NCI-H774 (cell line): ENCODE results near the gene HADHB.

Source experiments
- DNase-seq: peaks from one replicate; lab custom pipeline; 2025; lab: John Stamatoyannopoulos, UW

HADHB gene

DNA sequence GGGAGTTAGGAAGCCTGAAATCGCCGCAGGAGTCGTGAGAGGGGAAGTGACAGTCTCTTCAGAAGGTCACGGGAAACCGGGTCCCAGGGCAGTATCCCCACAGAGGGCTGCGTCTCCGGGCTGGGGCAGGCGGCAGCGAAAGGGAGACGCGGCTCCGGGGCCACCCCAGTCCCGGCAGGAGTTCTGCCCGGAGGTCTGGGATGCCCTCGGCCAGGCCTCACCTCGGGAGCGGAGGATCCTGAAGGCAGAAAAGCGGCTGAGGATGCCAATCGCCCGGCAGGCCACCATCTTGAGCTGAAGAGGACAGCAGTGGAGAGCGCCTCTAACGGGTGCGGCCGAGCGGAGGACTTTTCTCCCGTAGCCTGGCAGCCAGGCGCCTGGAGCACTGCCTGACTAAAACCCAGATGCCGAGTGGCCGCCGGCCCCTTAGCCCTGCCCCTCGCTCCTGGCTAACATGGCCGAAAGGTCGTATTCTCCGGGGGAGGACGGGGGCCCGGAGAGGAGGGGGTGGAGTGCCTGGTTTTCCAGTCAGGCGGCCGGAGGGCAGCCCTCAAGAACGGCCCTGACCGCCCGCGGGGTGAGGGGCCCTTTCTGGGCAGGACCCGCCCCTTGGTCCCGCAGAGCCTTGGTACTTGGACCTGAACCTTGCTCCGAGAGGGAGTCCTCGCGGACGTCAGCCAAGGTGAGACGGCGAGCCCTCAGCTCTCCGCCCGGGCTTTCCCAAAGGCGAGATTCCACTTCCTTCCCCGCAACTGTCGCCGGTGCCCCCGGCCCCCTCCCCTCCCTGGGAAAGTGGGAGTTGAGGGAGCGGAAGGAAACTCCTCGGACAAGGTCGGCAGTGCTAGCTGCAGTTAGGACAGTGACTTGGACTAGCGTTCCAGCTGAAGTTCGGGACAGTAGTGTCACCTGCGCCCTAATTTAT lies at the start of gene HADHB, which contains the start of gene HADHA:
Gene HADHB (plus strand): TSS at position 631 of the 922 bp plus-strand sequence. CDS start 9,316 bp downstream, outside the sequence.
Gene HADHA (minus strand): TSS at position 324 of the 922 bp plus-strand sequence. CDS start 36 bp downstream, at position 288.
- peak; percentile 86 for DNase-seq

GRCh38 chr2:26195040-26195984 lies 49.4 kb upstream of the HADHB start:
- DNase-seq: no peak

DNA sequence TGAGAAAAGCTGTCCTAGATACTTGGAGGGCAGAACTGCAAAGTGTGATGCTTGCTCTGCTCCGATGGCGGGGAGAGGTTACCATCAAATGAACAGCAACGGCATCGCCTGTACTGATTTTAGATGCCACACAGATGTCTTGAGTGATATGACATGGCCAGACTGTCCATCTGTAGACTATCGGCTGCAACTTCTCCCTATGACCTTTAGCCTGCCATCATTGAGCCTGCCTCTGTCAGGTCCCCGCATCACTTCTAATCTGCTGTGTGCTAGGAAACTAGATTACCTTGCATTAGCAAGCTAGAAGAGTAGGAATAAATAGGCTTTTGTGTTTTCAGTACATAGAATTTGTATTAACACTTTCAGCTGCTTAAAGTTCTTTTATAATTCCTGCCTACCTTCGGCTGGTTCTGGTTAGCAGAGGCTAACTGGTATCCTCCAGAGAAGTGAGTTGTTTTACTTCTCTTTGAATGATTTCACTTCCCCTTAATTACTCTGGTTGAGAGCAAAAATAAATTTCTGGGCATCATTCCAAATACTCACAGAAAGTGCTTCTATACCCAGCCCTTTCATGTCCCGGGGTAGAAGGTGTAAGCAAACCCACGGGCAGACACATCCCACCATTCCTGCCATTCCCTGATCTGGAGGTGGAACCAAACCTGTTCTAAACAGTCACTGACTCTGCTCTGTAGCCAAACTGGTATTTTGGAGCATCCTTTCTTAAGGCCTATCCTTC lies 47.9 kb upstream of the HADHB start:
- no peak for DNase-seq

DNA sequence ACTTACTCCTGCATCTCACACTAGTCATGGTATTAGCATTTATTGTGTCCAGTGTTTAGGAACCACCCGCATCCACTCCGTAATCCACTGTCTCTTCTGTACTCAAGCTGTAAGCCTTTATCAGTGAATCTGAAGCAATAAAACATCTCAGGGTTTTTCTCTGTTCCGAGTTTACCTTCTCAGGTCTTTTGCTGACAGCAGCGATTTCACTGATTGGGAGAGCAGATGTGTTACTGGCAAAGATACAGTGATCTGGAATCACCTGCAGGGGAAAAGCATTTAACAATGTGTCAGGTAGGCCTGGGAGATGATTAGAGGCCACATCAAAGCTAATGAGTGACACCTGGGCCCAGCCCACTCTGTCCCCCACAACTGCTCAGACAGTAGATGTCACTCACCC lies 47.2 kb upstream of the HADHB start:
- DNase-seq: no peak

GRCh38 chr2:26202981-26203490 lies 41.7 kb upstream of the HADHB start:
- DNase-seq: no peak

DNA sequence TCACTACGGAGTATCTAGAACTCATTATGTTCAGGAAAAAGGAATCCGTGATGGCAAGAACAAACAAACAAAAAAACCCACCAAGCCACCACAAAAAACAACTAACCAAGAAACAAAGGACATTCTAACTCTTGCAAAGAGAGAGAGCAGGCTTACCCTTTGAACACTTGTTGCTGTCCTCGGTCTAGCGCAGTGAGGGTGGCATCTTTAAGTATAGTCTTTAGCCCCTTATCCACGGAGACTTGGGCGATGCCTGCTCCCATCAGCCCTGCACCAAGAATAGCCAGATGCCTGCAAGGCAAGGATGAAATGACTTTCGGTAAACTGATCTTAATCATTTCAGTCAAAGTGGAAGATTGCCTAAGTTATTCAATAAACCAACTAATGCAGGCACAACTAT lies 40.8 kb upstream of the HADHB start:
- DNase-seq: no peak

- DNase-seq: no peak
Observed at GRCh38 chr2:26212011-26212410, 32.7 kb upstream of the HADHB start.

DNA sequence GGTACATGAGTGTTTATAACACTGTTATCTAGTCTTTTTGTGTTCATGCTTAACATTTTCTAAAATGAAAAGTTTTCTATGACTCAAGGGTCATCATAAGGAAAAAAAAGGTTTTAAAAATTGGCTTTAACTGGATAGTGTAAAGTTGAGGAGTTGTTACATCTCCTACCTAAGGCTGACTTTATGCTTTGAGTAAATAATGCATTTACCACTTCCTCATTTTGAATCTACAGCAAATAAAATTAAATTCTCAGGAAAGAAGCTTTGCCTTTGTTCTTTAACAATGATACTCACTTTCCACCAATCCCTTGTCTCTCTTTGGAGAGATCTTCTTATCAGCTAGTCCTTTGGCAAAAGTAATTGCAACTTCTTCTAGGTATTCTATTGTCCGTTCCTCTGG lies 30.0 kb upstream of the HADHB start:
- DNase-seq: no peak

- DNase-seq: no peak
Observed at GRCh38 chr2:26215833-26216232, 28.9 kb upstream of the HADHB start.

DNA sequence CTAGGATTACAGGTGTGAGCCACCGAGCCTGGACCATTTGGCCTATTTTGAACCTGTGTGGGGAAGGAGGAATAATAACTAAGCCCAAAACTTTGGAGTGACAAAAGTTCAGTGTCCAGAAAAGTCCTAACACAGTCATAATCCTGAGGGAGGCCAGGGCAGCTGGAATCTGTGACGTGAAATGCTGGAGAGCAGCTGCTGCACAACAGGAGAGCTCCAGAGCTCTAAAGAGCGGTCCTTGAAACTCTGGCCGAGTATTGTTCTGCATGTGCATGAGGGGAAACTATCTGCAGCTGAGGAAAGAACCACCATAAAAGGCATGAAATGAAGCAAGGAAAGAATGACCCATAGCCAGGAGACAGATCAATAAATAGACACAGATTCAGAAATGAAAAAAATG lies 28.2 kb upstream of the HADHB start:
- no peak for DNase-seq

GRCh38 chr2:26217720-26218119 lies 27.0 kb upstream of the HADHB start:
- DNase-seq: no peak

DNA sequence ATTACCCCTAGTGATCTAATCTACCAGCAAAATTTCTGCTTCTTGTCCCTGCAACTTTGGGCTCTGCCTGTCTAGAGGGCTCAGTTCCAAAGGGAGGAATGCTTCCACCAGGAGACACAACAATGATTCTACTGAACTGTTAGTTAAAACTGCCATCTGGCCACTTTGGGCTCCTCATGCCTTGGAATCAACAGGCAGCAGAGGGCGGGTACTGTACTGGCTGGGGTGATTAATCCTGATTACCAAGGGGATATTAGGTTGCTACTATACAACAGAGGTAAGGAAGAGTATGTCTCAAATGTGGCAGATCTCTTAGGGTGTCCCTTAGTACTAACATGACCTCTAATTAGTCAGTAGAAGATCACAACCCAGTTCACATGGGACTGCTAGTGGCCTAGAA lies 21.7 kb upstream of the HADHB start:
- DNase-seq: no peak

GRCh38 chr2:26224095-26224494 lies 20.6 kb upstream of the HADHB start:
- no peak for DNase-seq

DNA sequence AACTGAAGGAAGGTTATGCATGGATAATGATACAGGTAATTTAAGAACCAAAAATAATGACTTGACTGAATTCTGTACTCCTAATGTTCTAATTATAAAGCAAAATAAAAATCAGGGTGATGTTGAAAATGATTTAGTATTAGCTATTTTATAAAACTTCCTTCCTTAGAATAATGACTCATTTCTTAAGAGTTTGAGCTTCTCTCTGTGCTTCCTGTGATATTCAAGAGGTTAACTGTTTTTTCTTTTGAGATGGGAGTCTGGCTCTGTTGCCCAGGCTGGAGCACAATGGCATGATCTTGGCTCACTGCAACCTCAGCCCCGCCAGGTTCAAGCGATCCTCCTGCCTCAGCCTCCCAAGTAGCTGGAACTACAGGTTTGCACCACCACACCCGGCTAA lies 15.1 kb upstream of the HADHB start:
- no peak for DNase-seq

DNA sequence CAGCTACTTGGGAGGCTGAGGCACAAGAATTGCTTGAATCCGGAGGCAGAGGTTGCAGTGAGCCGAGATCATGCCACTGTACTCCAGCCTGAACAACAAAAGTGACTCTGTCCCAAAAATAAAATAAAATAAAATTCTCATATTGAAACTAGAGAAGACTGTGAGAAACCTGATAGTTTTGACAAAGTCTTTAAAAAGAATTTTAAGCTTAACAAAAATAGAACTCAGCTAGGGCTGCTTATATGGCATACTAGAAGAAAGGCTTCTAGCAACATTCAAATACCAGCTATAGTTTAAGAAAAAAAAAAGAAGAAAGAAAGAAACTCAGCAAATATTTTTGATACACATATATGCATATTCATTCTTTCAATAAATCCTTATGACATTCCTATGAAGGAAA lies 13.9 kb upstream of the HADHB start:
- no peak for DNase-seq

- DNase-seq: no peak
Observed at GRCh38 chr2:26235089-26235488, 9.7 kb upstream of the HADHB start.

- DNase-seq: no peak
Observed at GRCh38 chr2:26237868-26238267, 6.9 kb upstream of the HADHB start.

DNA sequence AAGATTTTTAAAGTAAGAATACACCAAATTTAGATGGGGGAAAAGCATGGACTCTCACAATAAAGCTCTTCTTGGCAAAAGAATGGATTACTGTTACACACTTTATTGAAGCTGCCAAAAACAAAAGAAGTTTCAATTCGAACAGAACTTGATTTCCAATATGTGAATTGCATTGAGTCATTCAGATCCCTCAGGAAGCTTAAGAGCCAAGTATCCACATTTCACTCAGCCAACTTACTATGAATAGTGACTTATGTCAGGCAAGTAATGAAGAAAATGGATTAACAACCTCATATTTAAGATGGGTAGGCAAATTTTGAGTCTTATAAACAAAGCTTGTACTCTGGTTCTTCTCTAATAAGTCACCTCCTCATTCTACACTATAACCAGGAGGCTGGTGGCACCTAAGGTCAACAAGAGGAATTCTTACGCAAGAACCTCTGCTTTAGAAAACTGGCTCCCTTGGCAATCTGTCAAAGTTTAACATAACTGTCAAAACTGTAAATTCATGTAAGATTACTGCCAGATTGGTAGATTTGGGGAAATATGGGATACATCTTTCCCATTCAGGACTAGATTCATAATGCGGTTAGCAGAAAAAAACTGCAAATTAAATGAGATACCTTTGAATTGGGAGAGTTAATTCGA lies 6.3 kb upstream of the HADHB start:
- no peak for DNase-seq

GRCh38 chr2:26241928-26242436 lies 2.8 kb upstream of the HADHB start:
- no peak for DNase-seq

DNA sequence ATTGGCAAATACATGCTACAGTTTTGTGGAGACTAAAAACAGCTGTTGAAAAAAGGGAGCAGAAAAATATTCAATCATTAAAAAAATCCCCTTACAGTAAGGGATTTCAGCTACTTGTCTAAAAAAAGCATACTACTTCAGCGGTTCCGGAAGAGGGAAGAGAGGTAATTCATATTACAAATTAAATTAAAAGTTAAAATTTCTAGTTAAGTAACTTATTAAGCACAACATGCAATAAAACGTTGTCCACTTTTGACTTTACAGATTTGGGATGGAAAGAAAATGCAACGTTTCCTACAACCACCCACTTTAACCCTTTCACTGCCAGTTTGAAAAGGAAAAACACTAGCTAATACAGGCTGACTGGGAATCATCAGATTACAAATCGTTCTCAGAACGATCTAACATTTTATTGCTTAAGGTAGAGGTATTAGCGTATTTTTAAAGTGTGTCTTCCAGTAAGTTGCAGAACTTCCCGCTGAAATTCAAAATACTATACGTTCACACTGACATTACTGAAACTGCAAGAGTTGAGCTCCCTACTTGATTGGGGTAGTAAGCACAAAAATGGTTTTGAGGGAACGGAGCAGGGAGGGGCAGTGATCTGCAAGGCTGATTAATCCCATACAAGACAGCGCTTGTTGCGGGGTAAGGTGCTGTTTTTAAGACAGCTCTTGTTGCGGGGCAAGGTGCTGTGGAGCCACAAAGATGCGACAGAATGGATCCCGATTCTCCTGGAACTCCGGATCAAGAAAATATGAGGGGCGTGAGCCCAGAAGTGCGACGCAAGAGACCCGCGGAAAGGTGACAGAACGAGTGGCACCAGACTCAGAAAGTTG lies 1.1 kb upstream of the HADHB start:
- no peak for DNase-seq
